CD14-positive monocyte (primary cell): ENCODE data around the gene CASK. TPM values are rescaled to one million over a fixed set of nuclear protein-coding genes. Genes with fewer than 3 reads are reported as not detected.

Experiments used
- DNase-seq, 3 donors: peaks; one replicate each; pipeline ENCODE4 v3.0.0-alpha.2; 2011 to 2022
- H2AFZ ChIP-seq: 2 replicates; pipeline ENCODE4 v1.6.0; 2012; ENCODE audit warnings: mild to moderate bottlenecking, low read depth, low read length, inconsistent platforms; ENCODE audit not compliant: insufficient read depth, poor library complexity, severe bottlenecking
- H3K27ac ChIP-seq, 2 donors: 1 replicate in 1 of 2; 2 replicates in 1 of 2; pipeline ENCODE4 v1.5.1; 2012 to 2013; ENCODE audit warnings: low read length in 2 of 2, control low read depth in 1 of 2, inconsistent platforms in 1 of 2, low read depth in 1 of 2, mild to moderate bottlenecking in 1 of 2
- H3K27me3 ChIP-seq, 2 donors: one replicate each; pipeline versions ENCODE4 v1.6.0 to v1.6.1; 2011 to 2013; ENCODE audit warnings: low read length in 2 of 2; ENCODE audit not compliant: control insufficient read depth in 2 of 2, insufficient read depth in 2 of 2
- H3K36me3 ChIP-seq, 2 donors: replicated peaks in 1 of 2; 1 replicate in 1 of 2; 2 replicates in 1 of 2; pipeline versions ENCODE4 v1.5.1 to v1.6.1; 2012 to 2013; ENCODE audit warnings: low read length in 2 of 2, control low read depth in 1 of 2, inconsistent platforms in 1 of 2, mild to moderate bottlenecking in 1 of 2; ENCODE audit not compliant: insufficient read depth in 2 of 2, control insufficient read depth in 1 of 2
- H3K4me1 ChIP-seq, 2 donors: 1 replicate in 1 of 2; 2 replicates in 1 of 2; pipeline versions ENCODE4 v1.5.1 to v1.6.1; 2012 to 2013; ENCODE audit warnings: low read length in 2 of 2, control low read depth in 1 of 2, inconsistent platforms in 1 of 2, mild to moderate bottlenecking in 1 of 2, moderate library complexity in 1 of 2; ENCODE audit not compliant: insufficient read depth in 2 of 2, control insufficient read depth in 1 of 2
- H3K4me2 ChIP-seq: replicated peaks from 2 replicates; pipeline ENCODE3; 2012; ENCODE audit warnings: low read length, moderate library complexity, mild to moderate bottlenecking; ENCODE audit not compliant: poor library complexity, severe bottlenecking; ENCODE audit errors: extremely low read depth
- H3K4me3 ChIP-seq, 3 experiments: fragments of 200-600 bp in 1 of 3; sonication (generic) in 1 of 3; replicated peaks in 1 of 3; 1 replicate in 2 of 3; 2 replicates in 1 of 3; pipeline ENCODE4 v1.5.1; 2011 to 2013; ENCODE audit warnings: low read length in 3 of 3, mild to moderate bottlenecking in 3 of 3, control low read depth in 2 of 3, low read depth in 2 of 3, inconsistent platforms in 1 of 3, moderate library complexity in 1 of 3
- H3K79me2 ChIP-seq: 2 replicates; pipeline ENCODE4 v1.6.0; 2012; ENCODE audit warnings: mild to moderate bottlenecking, control low read depth, inconsistent platforms, low read length, moderate library complexity; ENCODE audit not compliant: insufficient read depth
- H3K9ac ChIP-seq: 2 replicates; pipeline ENCODE4 v1.6.0; 2017; ENCODE audit warnings: low read length, mild to moderate bottlenecking; ENCODE audit not compliant: insufficient read depth, poor library complexity, severe bottlenecking
- H3K9me3 ChIP-seq, 2 donors: replicated peaks in 1 of 2; 1 replicate in 1 of 2; 2 replicates in 1 of 2; pipeline versions ENCODE4 v1.5.1 to v1.6.1; 2012 to 2013; ENCODE audit warnings: low read length in 2 of 2, control low read depth in 1 of 2; ENCODE audit not compliant: control insufficient read depth in 1 of 2, insufficient read depth in 1 of 2
- H4K20me1 ChIP-seq: 2 replicates; pipeline ENCODE4 v1.6.0; 2012; ENCODE audit warnings: mild to moderate bottlenecking, low read length, control low read depth, moderate library complexity; ENCODE audit not compliant: insufficient read depth
- H3K27ac Mint-ChIP-seq, 7 donors: one replicate each; pipeline ENCODE4 v1.8.0; 2020; ENCODE audit warnings: mild to moderate bottlenecking in 7 of 7, mixed read lengths in 7 of 7, moderate library complexity in 6 of 7, inconsistent platforms in 2 of 7
- H3K27me3 Mint-ChIP-seq, 3 donors: one replicate each; pipeline ENCODE4 v1.8.0; 2021 to 2022; ENCODE audit warnings: low read depth in 3 of 3, mild to moderate bottlenecking in 3 of 3, mixed read lengths in 3 of 3, moderate library complexity in 3 of 3, inconsistent platforms in 1 of 3
- H3K36me3 Mint-ChIP-seq, 2 donors: one replicate each; pipeline ENCODE4 v1.8.0; 2020; ENCODE audit warnings: mixed read lengths in 2 of 2, inconsistent platforms in 1 of 2, mild to moderate bottlenecking in 1 of 2
- H3K4me1 Mint-ChIP-seq: one replicate; pipeline ENCODE4 v1.8.0; 2020; ENCODE audit warnings: mild to moderate bottlenecking, mixed read lengths
- H3K4me3 Mint-ChIP-seq, 2 donors: one replicate each; pipeline ENCODE4 v1.8.0; 2020; ENCODE audit warnings: mild to moderate bottlenecking in 2 of 2, mixed read lengths in 2 of 2, moderate library complexity in 1 of 2
- H3K9me3 Mint-ChIP-seq, 7 donors: one replicate each; pipeline ENCODE4 v1.8.0; 2020 to 2022; ENCODE audit warnings: mixed read lengths in 7 of 7, mild to moderate bottlenecking in 6 of 7, moderate library complexity in 6 of 7, inconsistent platforms in 2 of 7
- CTCF ChIP-seq: fragments of 200-600 bp; IDR thresholded peaks from one replicate; pipeline ENCODE4 v1.8.0; 2022; ENCODE audit warnings: antibody characterized with exemption, mild to moderate bottlenecking
- WGBS: methylation state at CpG from one replicate; pipeline ENCODE4 v1.1.5; 2013; ENCODE audit warnings: missing lambda C conversion rate; ENCODE audit not compliant: insufficient coverage; 5-methylcytosine and 5-hydroxymethylcytosine counted together
- intact Hi-C, 2 donors: fragments of 100-400 bp; cut with micrococcal nuclease; formaldehyde crosslinking; loops; one replicate each; pipeline versions ENCODE4 v1.15.0 to v1.15.1; 2023
- polyA plus RNA-seq, 3 donors: library from polyadenylated mRNA; depleted of rRNA in 1 of 3; unstranded in 2 of 3; stranded (reverse) in 1 of 3; fragments of 300-500 nt in 2 of 3; fragments of >200 nt in 1 of 3; fragmentation: Illumina TruSeq in 2 of 3; gene quantifications; 1 replicate in 2 of 3; 2 replicates in 1 of 3; pipeline ENCODE4 v1.2.3, GENCODE V29; 2012 to 2021

CASK gene
- polyA plus RNA-seq, 3 donors = 0.48 to 7.4 (median 2.5) TPM

GRCh38 chrX:41543668-41544067 lies 379.7 kb downstream of the CASK start:
- intact Hi-C loops = no loop called here
- no peak overlapping the region for H3K4me2 ChIP-seq
- no peak overlapping the region for H3K9ac ChIP-seq
- Mint-ChIP-seq H3K36me3 (peaks cover 12 to 15% of the 10 kb centered on the region in 2 donors), H3K27ac (no peak overlapping the region), H3K9me3 (peaks cover 0 to 2% (median 0%) of the 10 kb centered on the region in 7 donors), H3K4me3 (no peak overlapping the region), H3K4me1 (no peaks in the 10 kb centered on the region), H3K27me3 (peaks cover 0 to 14% (median 0%) of the 10 kb centered on the region in 3 donors)
- no peaks in the 10 kb centered on the region for H4K20me1 ChIP-seq
- TF ChIP-seq CTCF = no peak
- H3K36me3 ChIP-seq = peaks cover 0 to 24% of the 10 kb centered on the region in 2 donors
- no peaks in the 10 kb centered on the region for H3K79me2 ChIP-seq
- H3K4me1 ChIP-seq = no peaks in the 10 kb centered on the region
- H3K9me3 ChIP-seq = no peaks in the 10 kb centered on the region
- no peak overlapping the region for H3K4me3 ChIP-seq
- no peak for DNase-seq
- H2AFZ ChIP-seq = no peak overlapping the region
- no CpG with 5 or more reads among the region's 4 CpGs for whole genome bisulfite sequencing
- H3K27me3 ChIP-seq = no peaks in the 10 kb centered on the region
- no peak overlapping the region for H3K27ac ChIP-seq

GRCh38 chrX:41543025-41543424 lies 380.3 kb downstream of the CASK start:
- Histone ChIP-seq H4K20me1 (no peaks in the 10 kb centered on the region), H3K9me3 (no peaks in the 10 kb centered on the region), H2AFZ (no peak overlapping the region), H3K79me2 (no peaks in the 10 kb centered on the region), H3K27me3 (no peaks in the 10 kb centered on the region), H3K27ac (no peak overlapping the region), H3K4me1 (no peaks in the 10 kb centered on the region), H3K9ac (no peak overlapping the region), H3K4me3 (no peak overlapping the region), H3K4me2 (no peak overlapping the region), H3K36me3 (peaks cover 0 to 24% of the 10 kb centered on the region in 2 donors)
- no peak for DNase-seq
- intact Hi-C loops = no loop called here
- Mint-ChIP-seq H3K9me3 (peaks cover 0 to 2% (median 0%) of the 10 kb centered on the region in 7 donors), H3K27ac (no peak overlapping the region), H3K4me1 (no peaks in the 10 kb centered on the region), H3K36me3 (peaks cover 12 to 14% of the 10 kb centered on the region in 2 donors), H3K27me3 (peaks cover 0 to 20% (median 0%) of the 10 kb centered on the region in 3 donors), H3K4me3 (no peak overlapping the region)
- no CpG with 5 or more reads among the region's 1 CpG for WGBS
- TF ChIP-seq CTCF = no peak
